MM.1S (cell line): ENCODE data around the gene ZFPL1.

Experiments
- DNase-seq: peaks from one replicate; pipeline ENCODE4 v3.0.0-alpha.2; 2015
- H2AFZ ChIP-seq: fragments of 300-600 bp; sonication (generic); 2 replicates; pipeline ENCODE4 v1.6.0; 2016; ENCODE audit warnings: antibody characterized with exemption, low read length
- H3F3A ChIP-seq: fragments of 300-600 bp; sonication (generic); 2 replicates; pipeline ENCODE4 v1.6.1; 2016; ENCODE audit warnings: mild to moderate bottlenecking, antibody characterized with exemption, low read length, moderate library complexity, mixed read lengths; ENCODE audit not compliant: insufficient read depth
- H3K27ac ChIP-seq: fragments of 300-600 bp; sonication (generic); 2 replicates; pipeline ENCODE4 v1.5.1; 2016; ENCODE audit warnings: mild to moderate bottlenecking, low read length
- H3K27me3 ChIP-seq: fragments of 300-600 bp; sonication (generic); replicated peaks from 2 replicates; pipeline ENCODE4 v1.6.0; 2016; ENCODE audit warnings: low read length; ENCODE audit not compliant: insufficient read depth
- H3K36me3 ChIP-seq: fragments of 300-600 bp; sonication (generic); replicated peaks from 2 replicates; pipeline ENCODE4 v1.6.1; 2016; ENCODE audit warnings: mild to moderate bottlenecking, low read length, mixed read lengths; ENCODE audit not compliant: insufficient read depth
- H3K4me1 ChIP-seq: fragments of 300-600 bp; sonication (generic); 2 replicates; pipeline ENCODE4 v1.6.1; 2016; ENCODE audit warnings: low read length, mixed read lengths
- H3K4me2 ChIP-seq: fragments of 300-600 bp; sonication (generic); 2 replicates; pipeline ENCODE4 v1.6.0; 2016; ENCODE audit warnings: low read depth, low read length
- H3K4me3 ChIP-seq: fragments of 300-600 bp; sonication (generic); 2 replicates; pipeline ENCODE4 v1.5.1; 2016; ENCODE audit warnings: low read length, mixed read lengths
- H3K79me2 ChIP-seq: fragments of 300-600 bp; sonication (generic); 2 replicates; pipeline ENCODE4 v1.6.1; 2016; ENCODE audit warnings: mixed run types, low read length, mixed read lengths
- H3K9ac ChIP-seq: fragments of 300-600 bp; sonication (generic); 2 replicates; pipeline ENCODE4 v1.6.1; 2016; ENCODE audit warnings: low read length, mixed read lengths
- H3K9me2 ChIP-seq: fragments of 300-600 bp; sonication (generic); replicated peaks from 2 replicates; pipeline ENCODE4 v1.6.1; 2016; ENCODE audit warnings: mild to moderate bottlenecking, low read length, mixed read lengths; ENCODE audit not compliant: insufficient read depth
- H3K9me3 ChIP-seq: fragments of 300-600 bp; sonication (generic); replicated peaks from 2 replicates; pipeline ENCODE4 v1.6.1; 2016; ENCODE audit warnings: mild to moderate bottlenecking, low read length, mixed read lengths; ENCODE audit not compliant: insufficient read depth
- H4K20me1 ChIP-seq: fragments of 300-600 bp; sonication (generic); 2 replicates; pipeline ENCODE4 v1.6.1; 2016; ENCODE audit warnings: mild to moderate bottlenecking, low read length, moderate library complexity, mixed read lengths; ENCODE audit not compliant: insufficient read depth
- CTCF ChIP-seq: fragments of 300-600 bp; sonication (generic); IDR thresholded peaks from 2 replicates; pipeline ENCODE4 v1.5.1; 2016; ENCODE audit warnings: antibody characterized with exemption, low read length, mixed read lengths
- EZH2 ChIP-seq: fragments of 300-600 bp; sonication (generic); optimal IDR thresholded peaks from 2 replicates; pipeline ENCODE3; 2017; ENCODE audit warnings: low read depth, mild to moderate bottlenecking, antibody characterized with exemption, low read length, mixed read lengths
- EZH2phosphoT487 ChIP-seq: fragments of 300-600 bp; sonication (generic); IDR thresholded peaks from 2 replicates; pipeline ENCODE4 v1.6.1; 2018; ENCODE audit warnings: antibody characterized with exemption, low read length

ZFPL1 gene

DNA sequence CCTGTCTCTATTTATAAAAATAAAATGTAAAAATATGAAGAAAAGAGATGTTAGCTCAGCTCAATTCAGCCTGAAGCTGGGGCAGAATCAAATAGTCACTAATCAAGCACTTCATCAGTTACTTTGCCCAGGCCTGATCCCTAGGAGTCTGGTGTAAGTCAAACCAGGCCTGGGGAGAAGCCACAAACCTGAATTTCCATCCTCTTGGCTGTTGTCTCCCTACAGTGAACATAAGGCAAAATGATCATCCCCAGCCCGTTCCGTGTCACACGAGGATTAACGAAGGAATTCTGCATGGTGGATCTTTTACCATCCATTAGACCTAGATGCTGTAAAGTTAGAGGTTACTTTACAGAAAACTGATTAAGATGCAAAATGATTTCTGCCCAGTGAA lies 19.2 kb upstream of the ZFPL1 start:
- H3K9me3 ChIP-seq, result no peaks in the 10 kb centered on the region
- no peak overlapping the region for H3K9ac ChIP-seq
- H3K27ac ChIP-seq, result no peak overlapping the region
- H3K4me3 ChIP-seq, result no peak overlapping the region
- H3F3A ChIP-seq, result peaks cover 5% of the 10 kb centered on the region; the same call in 1 of the 2 replicates
- H3K36me3 ChIP-seq, result no peaks in the 10 kb centered on the region
- TF ChIP-seq EZH2phosphoT487 (no peak), EZH2 (no peak), CTCF (no peak)
- H2AFZ ChIP-seq, result no peak overlapping the region
- H4K20me1 ChIP-seq, result no peaks in the 10 kb centered on the region
- H3K9me2 ChIP-seq, result no peaks in the 10 kb centered on the region
- no peak for DNase-seq
- no peaks in the 10 kb centered on the region for H3K79me2 ChIP-seq
- H3K27me3 ChIP-seq, result no peaks in the 10 kb centered on the region
- H3K4me2 ChIP-seq, result no peak overlapping the region
- peaks cover 17% of the 10 kb centered on the region for H3K4me1 ChIP-seq

DNA sequence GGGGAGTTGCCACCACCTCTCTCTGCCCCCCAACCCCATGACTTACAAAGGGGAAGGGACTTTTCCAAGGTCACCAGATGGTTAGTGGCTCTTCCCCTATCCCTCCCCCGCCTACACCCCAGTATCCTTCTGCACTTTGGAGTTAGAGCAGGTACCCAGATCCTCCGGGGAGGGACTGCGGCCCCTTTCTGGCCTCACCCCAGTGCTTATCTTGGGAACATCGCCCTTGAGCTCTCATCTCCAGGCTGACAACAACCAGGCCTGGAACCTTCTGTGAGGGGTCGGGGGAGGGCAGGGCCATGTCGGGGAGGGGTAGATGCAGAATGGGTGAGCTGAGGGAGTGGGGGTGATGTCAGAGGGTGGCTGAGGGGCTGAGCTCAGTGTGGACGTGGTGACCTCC lies 18.2 kb upstream of the ZFPL1 start:
- TF ChIP-seq EZH2, result no peak
- TF ChIP-seq CTCF, result no peak
- no peak for TF ChIP-seq EZH2phosphoT487
- Histone ChIP-seq H3K9ac (no peak overlapping the region), H3K9me3 (no peaks in the 10 kb centered on the region), H3K36me3 (no peaks in the 10 kb centered on the region), H3F3A (peaks cover 5% of the 10 kb centered on the region; the same call in 1 of the 2 replicates), H3K9me2 (no peaks in the 10 kb centered on the region), H3K4me2 (no peak overlapping the region), H3K4me1 (peaks cover 9% of the 10 kb centered on the region), H3K27me3 (no peaks in the 10 kb centered on the region), H3K27ac (no peak overlapping the region), H3K79me2 (no peaks in the 10 kb centered on the region), H2AFZ (no peak overlapping the region), H3K4me3 (no peak overlapping the region), H4K20me1 (no peaks in the 10 kb centered on the region)
- no peak for DNase-seq

DNA sequence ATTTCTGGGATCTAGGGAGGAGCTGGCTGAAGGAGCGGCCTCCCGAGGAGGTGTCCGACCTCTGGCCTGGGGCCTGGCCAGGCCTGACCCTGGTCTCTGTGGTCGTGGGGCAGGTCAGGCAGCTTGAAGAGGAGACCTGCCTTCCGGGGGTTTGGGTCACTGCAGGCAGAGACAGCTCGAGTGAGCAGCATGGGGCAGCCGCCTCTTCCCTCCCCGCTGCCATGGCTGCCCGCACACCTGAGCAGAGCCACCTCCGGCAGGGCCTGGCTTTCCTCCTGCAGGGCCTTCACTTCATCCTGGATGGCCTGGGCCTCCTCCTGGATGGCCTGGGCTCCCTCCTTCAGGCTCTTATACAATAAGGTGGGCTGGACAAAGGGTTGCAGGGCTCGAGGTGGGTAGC lies 17.7 kb upstream of the ZFPL1 start:
- Histone ChIP-seq H3K9me2 (no peaks in the 10 kb centered on the region), H3K4me3 (no peak overlapping the region), H3K9me3 (no peaks in the 10 kb centered on the region), H3K4me2 (no peak overlapping the region), H3K27me3 (no peaks in the 10 kb centered on the region), H3K9ac (no peak overlapping the region), H3K4me1 (peaks cover 5% of the 10 kb centered on the region), H4K20me1 (no peaks in the 10 kb centered on the region), H3K36me3 (no peaks in the 10 kb centered on the region), H2AFZ (no peak overlapping the region), H3F3A (peaks cover under 1% of the 10 kb centered on the region; the same call in 1 of the 2 replicates), H3K79me2 (no peaks in the 10 kb centered on the region), H3K27ac (no peak overlapping the region)
- no peak for DNase-seq
- TF ChIP-seq EZH2 (no peak), CTCF (no peak), EZH2phosphoT487 (no peak)
